Vagina (tissue), 2 donors: Measurements from ENCODE around the gene ADRB2.

Experiments
- CTCF ChIP-seq, 3 experiments: fragments of 450-650 bp in 2 of 3; fragments of 200-600 bp in 1 of 3; sonication (generic) in 1 of 3; IDR thresholded peaks; one replicate each; pipeline ENCODE4 v1.5.1; 2017 to 2019; ENCODE audit warnings: antibody characterized with exemption in 3 of 3, mild to moderate bottlenecking in 2 of 3, moderate library complexity in 2 of 3
- POLR2A ChIP-seq, 2 donors: fragments of 450-650 bp; IDR thresholded peaks; one replicate each; pipeline ENCODE4 v1.6.1; 2017; ENCODE audit warnings: antibody characterized with exemption in 2 of 2, mild to moderate bottlenecking in 2 of 2, moderate library complexity in 2 of 2
- POLR2AphosphoS5 ChIP-seq, 2 donors: sonication (generic); formaldehyde crosslinking; IDR thresholded peaks; one replicate each; pipeline ENCODE4 v1.9.0; 2017; ENCODE audit warnings: antibody characterized with exemption in 2 of 2, mild to moderate bottlenecking in 2 of 2, low read depth in 1 of 2; ENCODE audit not compliant: insufficient read depth in 1 of 2

GRCh38 chr5:148796936-148797335 is 29.5 kb upstream of the ADRB2 start:
- TF ChIP-seq CTCF (IDR thresholded peaks at IDR 0.05) (no peak), POLR2AphosphoS5 (IDR thresholded peaks at IDR 0.05; ENCODE audit: insufficient read depth in 1 of 2, low read depth in 1 of 2) (no peak), POLR2A (IDR thresholded peaks at IDR 0.05) (no peak)
